Gastroesophageal sphincter (tissue), 3 donors: ENCODE data around the gene SCN1B.

Experiments used
- EP300 ChIP-seq: sonication (generic); formaldehyde crosslinking; IDR thresholded peaks from one replicate; pipeline ENCODE4 v1.6.1; 2017; ENCODE audit warnings: antibody characterized with exemption, mild to moderate bottlenecking
- POLR2A ChIP-seq, 2 donors: fragments of 450-650 bp; IDR thresholded peaks; one replicate each; pipeline ENCODE4 v1.6.1; 2017; ENCODE audit warnings: antibody characterized with exemption in 2 of 2, mild to moderate bottlenecking in 2 of 2, moderate library complexity in 1 of 2
- POLR2AphosphoS5 ChIP-seq: sonication (generic); formaldehyde crosslinking; IDR thresholded peaks from one replicate; pipeline ENCODE4 v1.6.1; 2017; ENCODE audit warnings: antibody characterized with exemption
- TF ChIP-seq, protein P1 (sequence below), 4 experiments: fragments of 200-600 bp in 2 of 4; fragments of 450-650 bp in 2 of 4; sonication (generic) in 1 of 4; IDR thresholded peaks; one replicate each; pipeline ENCODE4 v1.5.1; 2017 to 2019; ENCODE audit warnings: antibody characterized with exemption in 4 of 4, mild to moderate bottlenecking in 2 of 4, moderate library complexity in 2 of 4

DNA sequence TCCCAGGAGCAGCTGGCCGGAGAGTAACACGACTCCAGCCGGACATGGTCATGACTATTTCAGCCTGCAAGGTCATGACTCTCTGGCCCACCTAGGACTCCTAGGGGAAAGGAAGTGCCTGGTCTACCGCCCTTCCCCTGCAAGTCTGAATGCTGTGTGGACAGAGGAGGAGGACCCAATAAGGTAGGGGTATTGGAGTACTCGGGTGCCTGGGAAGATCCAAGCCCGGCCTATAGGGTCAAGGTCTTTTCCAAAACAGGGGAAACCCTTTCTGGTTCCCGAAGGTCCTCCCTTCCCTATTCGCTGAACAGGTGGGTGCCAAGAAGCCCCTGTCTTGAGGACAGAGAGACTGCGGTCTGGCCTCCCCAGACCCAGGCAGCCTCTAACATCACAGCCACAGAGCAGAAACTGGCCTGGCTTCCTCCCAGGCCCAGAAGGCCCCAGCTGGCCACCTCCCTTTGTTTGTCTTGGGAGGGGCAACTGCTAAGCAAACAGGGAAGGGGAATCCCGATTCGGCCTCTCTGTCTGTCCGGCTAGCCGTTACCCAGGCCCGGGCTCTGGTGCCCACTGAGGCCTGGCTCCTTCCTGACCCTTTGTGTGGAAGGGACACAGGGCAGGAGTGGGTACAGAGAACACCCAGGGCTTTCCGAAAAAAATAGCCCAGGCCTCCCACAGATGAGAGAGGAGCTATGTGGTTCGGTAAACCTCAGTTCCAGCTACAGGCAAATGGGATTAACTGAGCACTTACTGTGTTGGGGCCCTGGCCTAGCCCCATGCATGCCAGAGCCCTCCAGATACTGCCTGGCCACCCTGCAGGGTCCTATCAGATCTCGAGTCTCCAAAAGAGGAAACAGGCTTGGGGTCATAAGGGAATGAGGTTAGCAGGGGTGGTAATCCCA is 35.4 kb upstream of the SCN1B start:
- TF ChIP-seq, protein P1, sequence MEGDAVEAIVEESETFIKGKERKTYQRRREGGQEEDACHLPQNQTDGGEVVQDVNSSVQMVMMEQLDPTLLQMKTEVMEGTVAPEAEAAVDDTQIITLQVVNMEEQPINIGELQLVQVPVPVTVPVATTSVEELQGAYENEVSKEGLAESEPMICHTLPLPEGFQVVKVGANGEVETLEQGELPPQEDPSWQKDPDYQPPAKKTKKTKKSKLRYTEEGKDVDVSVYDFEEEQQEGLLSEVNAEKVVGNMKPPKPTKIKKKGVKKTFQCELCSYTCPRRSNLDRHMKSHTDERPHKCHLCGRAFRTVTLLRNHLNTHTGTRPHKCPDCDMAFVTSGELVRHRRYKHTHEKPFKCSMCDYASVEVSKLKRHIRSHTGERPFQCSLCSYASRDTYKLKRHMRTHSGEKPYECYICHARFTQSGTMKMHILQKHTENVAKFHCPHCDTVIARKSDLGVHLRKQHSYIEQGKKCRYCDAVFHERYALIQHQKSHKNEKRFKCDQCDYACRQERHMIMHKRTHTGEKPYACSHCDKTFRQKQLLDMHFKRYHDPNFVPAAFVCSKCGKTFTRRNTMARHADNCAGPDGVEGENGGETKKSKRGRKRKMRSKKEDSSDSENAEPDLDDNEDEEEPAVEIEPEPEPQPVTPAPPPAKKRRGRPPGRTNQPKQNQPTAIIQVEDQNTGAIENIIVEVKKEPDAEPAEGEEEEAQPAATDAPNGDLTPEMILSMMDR (IDR thresholded peaks at IDR 0.05) = no peak
- no peak for TF ChIP-seq POLR2A (IDR thresholded peaks at IDR 0.05)
- TF ChIP-seq POLR2AphosphoS5 = no peak
- no peak for TF ChIP-seq EP300
